BE2C (cell line): ENCODE results near the gene MTMR4.

Source experiments
- DNase-seq: peaks from one replicate; pipeline ENCODE4 v3.0.0-alpha.2; 2020
- H3K27me3 ChIP-seq: fragments of 250-450 bp; sonication (Bioruptor Pico); 2 replicates; pipeline ENCODE4 v1.5.1; 2020; ENCODE audit warnings: mild to moderate bottlenecking
- H3K36me3 ChIP-seq: fragments of 250-450 bp; sonication (Bioruptor Pico); 2 replicates; pipeline ENCODE4 v1.5.1; 2020; ENCODE audit warnings: mild to moderate bottlenecking
- H3K4me1 ChIP-seq: fragments of 250-450 bp; sonication (Bioruptor Pico); 2 replicates; pipeline ENCODE4 v1.5.1; 2020
- H3K4me3 ChIP-seq: 2 replicates; pipeline ENCODE4 v1.5.1; 2011; ENCODE audit warnings: low read depth, low read length
- H3K9me3 ChIP-seq: fragments of 250-450 bp; sonication (Bioruptor Pico); 2 replicates; pipeline ENCODE4 v1.5.1; 2020
- TF ChIP-seq, protein P1 (sequence below): IDR thresholded peaks from 2 replicates; pipeline ENCODE4 v1.5.1; 2012; ENCODE audit warnings: mild to moderate bottlenecking, low read depth, low read length

MTMR4 gene

DNA sequence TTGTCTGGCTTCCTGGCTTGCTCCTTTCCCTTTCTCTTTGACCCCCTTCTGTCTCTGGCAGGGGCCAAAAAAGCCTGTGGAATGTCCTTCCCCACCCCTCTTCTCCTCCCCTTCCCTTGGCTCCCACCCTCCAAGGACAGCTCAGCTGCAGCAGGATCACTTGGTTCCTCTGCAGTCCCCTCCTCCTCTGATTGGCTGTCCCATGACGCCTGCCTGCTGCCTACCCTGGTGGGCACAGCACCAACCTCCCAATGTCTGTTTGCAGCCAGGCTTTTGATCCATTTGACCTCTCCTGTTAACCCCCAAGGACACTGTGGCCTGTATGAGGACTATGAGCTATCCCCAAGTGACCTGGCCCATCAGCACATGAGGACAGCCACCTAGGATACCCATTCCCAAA is 14.8 kb upstream of the MTMR4 start:
- H3K27me3 ChIP-seq, result peaks cover 8% of the 10 kb centered on the region
- H3K36me3 ChIP-seq, result no peaks in the 10 kb centered on the region
- TF ChIP-seq, protein P1, sequence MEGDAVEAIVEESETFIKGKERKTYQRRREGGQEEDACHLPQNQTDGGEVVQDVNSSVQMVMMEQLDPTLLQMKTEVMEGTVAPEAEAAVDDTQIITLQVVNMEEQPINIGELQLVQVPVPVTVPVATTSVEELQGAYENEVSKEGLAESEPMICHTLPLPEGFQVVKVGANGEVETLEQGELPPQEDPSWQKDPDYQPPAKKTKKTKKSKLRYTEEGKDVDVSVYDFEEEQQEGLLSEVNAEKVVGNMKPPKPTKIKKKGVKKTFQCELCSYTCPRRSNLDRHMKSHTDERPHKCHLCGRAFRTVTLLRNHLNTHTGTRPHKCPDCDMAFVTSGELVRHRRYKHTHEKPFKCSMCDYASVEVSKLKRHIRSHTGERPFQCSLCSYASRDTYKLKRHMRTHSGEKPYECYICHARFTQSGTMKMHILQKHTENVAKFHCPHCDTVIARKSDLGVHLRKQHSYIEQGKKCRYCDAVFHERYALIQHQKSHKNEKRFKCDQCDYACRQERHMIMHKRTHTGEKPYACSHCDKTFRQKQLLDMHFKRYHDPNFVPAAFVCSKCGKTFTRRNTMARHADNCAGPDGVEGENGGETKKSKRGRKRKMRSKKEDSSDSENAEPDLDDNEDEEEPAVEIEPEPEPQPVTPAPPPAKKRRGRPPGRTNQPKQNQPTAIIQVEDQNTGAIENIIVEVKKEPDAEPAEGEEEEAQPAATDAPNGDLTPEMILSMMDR, result no peak
- H3K4me3 ChIP-seq, result no peak overlapping the region
- no peaks in the 10 kb centered on the region for H3K9me3 ChIP-seq
- DNase-seq, result no peak
- H3K4me1 ChIP-seq, result no peaks in the 10 kb centered on the region

DNA sequence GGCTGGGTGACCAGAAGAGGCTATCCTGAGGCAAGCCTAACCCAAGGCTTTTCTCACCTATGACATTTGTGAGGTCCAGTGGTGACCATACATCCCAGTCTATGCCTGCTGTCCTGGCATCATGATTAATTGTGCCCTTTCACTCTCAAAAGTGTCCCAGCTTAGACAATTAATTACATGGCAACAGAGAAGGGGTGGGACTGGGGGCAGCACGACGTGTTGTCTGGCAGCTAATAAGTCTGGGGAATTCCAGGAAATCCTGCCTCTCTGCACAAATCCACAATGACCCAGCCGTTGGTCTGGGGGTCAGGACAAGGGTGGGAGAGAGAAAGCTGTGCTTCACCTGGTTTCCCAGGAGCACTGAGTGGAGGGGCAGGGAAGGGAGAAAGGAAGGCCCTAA is 14.0 kb upstream of the MTMR4 start:
- no peaks in the 10 kb centered on the region for H3K9me3 ChIP-seq
- H3K4me3 ChIP-seq, result no peak overlapping the region
- H3K27me3 ChIP-seq, result peaks cover 8% of the 10 kb centered on the region
- no peaks in the 10 kb centered on the region for H3K36me3 ChIP-seq
- no peak for DNase-seq
- TF ChIP-seq, protein P1, result no peak
- no peaks in the 10 kb centered on the region for H3K4me1 ChIP-seq

DNA sequence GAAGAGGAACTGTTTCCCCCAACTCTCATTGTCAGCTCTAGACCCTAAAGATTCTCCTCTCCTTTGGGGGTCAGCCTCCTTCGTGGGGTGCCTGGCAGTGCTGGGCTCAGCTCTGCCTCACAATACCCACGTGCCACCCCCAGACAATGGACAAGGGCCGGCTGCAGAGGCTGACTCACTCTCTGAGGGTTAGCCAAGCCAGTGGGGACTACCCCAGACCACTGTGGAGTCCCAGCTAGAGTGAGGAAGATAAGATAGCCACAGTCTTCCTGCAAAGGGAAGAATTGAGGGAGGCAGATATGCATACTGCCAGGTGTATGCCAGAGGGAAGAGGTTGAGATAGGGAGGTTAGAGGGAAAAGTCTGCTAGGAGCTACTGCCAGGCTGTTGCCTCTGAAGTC is 13.5 kb upstream of the MTMR4 start:
- Histone ChIP-seq H3K27me3 (peaks cover 8% of the 10 kb centered on the region), H3K36me3 (no peaks in the 10 kb centered on the region), H3K4me1 (no peaks in the 10 kb centered on the region), H3K9me3 (no peaks in the 10 kb centered on the region), H3K4me3 (no peak overlapping the region)
- TF ChIP-seq, protein P1, result no peak
- DNase-seq, result no peak

DNA sequence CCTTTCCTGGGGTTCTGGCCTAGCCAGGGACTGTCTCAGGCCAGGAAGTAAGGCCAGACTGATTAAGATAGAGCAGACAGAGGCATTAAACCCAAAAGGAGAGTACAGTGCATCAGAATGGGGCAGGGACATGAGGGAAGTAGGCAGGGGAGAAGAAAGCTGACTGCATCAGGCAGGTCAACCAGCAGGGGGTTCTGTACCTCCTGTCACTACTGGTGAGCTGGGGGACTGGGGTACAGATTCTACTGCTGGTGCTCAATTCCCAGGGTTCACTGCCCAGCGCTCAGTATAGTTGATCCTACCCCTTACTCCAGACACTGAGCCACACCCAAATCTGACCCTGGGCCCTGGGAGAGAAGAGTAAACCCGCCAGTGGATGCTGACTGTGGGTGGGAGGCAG is 12.9 kb upstream of the MTMR4 start:
- Histone ChIP-seq H3K4me3 (no peak overlapping the region), H3K4me1 (no peaks in the 10 kb centered on the region), H3K36me3 (no peaks in the 10 kb centered on the region), H3K27me3 (peaks cover 6% of the 10 kb centered on the region), H3K9me3 (no peaks in the 10 kb centered on the region)
- TF ChIP-seq, protein P1, result peak; percentile 30; the same call in 1 of the 2 replicates
- no peak for DNase-seq

DNA sequence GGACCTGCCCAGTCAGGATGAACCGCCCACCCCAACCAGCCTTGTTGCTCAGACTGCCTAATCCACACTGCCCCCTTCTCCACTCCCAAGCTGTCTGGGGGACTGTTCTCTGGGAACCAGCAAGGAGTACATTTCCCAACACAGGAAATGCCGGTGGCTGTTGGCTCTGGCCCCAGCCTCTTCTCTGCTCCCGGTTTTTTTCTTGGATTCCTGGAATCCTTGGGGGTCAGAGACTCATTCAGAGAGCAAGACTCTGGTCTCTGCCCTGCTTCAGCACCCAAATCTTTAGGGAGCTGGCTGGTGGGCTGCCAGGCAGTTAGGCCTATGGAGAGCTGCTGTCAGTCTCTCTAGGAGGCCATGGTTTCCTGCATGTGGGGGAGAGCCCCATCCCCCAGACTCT is 10.8 kb upstream of the MTMR4 start:
- TF ChIP-seq, protein P1, result no peak

DNA sequence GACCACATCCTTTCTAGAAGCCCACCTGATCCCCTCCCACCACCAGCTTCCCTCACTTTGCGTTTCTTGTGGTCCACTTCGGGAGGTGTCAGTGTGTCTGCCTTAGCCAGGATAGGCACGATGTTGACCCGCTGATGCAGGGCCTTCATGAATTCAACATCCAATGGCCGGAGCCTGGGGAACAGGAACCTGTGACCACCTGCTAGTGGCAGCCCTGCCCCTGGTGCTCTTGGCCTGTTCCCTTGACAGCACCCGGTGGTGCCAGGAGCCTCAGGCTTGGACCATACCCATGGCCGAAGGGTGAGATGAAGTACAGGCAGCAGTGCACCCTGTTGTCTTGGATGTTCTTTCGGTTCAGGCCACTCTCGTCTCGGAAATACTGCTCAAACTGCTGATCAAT is 7.2 kb upstream of the MTMR4 start:
- TF ChIP-seq, protein P1, result no peak
- H3K4me1 ChIP-seq, result 0 out of 2 replicates have a peak, but pooled peaks cover 3% of the 10 kb centered on the region
- no peak for DNase-seq
- no peaks in the 10 kb centered on the region for H3K36me3 ChIP-seq
- H3K27me3 ChIP-seq, result no peaks in the 10 kb centered on the region
- H3K4me3 ChIP-seq, result no peak overlapping the region
- H3K9me3 ChIP-seq, result no peaks in the 10 kb centered on the region

More for the DNA sequence above, 10.8 kb upstream of the MTMR4 start:
- no peaks in the 10 kb centered on the region for H3K36me3 ChIP-seq
- H3K27me3 ChIP-seq, result no peaks in the 10 kb centered on the region
- H3K4me3 ChIP-seq, result no peak overlapping the region
- H3K9me3 ChIP-seq, result no peaks in the 10 kb centered on the region
- H3K4me1 ChIP-seq, result no peaks in the 10 kb centered on the region
- no peak for DNase-seq
